ENCODE measurements around the gene CIART.
"Not testable (repeated sequence)": the region's sequence is repeated elsewhere in the genome, so short reads cannot be mapped to it uniquely, and the experiment has no call there.

The CIART gene

DNA sequence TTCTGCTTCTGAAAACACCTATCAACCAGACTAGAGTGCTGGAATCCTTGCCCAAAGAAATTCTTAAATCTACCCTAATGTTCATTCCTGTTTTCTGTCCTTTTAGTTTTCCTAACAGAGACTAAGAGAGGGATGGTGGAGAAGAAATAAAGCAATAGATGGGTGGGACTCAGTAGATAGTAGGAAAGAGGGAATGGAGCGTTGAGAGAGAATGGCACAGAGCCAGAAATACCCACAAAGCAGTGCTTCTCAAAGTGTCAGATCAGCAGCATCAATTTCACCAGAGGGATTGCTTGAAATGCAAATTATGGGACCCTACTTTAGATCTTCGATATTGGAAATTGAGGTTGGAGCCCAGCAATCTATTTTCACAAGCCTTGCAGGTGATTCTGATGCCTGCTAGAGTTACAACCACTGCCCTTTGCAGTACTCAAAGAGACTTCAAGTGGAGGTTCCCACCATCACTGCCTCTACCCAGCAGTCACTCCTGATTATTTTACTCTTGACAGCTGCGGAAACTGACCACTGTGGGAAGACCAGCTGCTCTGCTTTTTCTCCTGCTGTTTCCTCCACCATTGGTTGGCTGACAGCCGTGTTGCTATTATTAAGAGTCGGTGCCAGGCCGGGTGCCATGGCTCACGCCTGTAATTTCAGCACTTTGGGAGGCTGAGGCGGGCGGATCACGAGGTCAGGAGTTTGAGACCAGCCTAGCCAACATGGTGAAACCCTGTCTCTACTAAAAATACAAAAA is 27.6 kb downstream of the CIART start:
- DNase-seq (ENCODE audit: low read depth): no peak

DNA sequence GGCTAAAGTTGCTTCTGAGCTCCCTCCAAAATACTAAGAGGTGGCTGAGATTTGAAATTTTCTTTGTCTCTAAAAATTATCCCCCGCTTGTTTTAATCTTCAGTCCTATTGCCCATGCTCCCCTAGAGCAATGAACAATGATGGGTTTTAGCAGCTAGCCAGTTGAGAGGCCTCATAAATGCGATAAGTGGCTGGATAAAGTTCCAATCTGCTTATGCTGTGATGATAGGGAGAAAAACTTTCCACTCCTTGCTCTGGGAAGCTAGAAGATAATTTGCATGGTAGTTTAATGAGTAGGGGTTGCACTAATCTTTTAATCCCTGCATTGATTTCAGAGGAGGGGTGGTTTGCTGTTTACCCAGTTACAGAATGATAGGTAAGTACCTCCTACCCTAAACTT is 29.4 kb downstream of the CIART start:
- DNase-seq (ENCODE audit: low read depth): no peak

DNA sequence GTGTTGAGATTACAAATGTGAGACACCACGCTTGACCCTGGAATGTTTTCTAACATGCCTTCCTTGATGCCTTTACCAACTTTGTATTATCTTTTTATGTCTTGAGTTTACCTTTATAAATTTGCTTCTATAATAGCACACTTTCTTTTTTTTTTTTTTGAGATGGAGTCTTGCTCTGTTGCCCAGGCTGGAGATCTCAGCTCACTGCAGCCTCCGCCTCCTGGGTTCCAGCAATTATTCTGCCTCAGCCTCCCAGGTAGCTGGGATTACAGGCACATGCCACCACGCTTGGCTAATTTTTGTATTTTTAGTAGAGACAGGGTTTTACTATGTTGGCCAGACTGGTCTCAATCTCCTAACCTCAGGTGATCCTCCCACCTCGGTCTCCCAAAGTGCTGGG is 32.3 kb downstream of the CIART start:
- not testable (repeated sequence) for DNase-seq (ENCODE audit: low read depth)

DNA sequence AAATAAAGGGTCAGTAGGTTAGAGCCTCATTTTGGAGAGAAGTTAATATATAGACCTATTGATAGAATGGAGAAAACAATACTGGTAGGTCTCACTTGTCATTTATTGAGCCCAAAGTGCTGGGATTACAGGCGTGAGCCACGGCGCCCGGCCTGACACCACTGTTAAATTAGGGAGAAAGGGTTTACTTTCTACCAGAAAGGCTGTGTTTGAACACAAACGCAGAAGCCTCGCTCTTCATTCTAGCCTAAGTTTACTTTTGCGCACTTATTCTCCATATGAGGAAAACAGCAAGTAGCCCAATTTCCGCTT is 38.3 kb downstream of the CIART start:
- DNase-seq (ENCODE audit: low read depth): no peak

DNA sequence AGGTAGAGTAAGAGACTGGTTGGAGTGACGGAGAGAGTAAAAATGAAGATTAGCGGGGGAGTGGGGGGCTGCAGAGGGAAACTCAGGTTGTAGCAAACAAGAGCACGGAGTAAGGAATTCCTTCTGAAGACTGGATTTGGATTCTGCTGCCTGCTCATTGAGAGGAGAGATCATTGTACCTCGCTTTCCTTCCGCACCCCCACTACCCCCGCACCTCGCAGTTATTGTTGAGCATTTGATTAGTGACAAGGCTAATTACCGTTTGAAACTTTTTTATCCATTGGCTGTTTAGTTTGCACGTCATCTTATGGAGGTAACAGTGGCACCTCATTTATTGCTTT is 39.4 kb downstream of the CIART start:
- no peak for DNase-seq (ENCODE audit: low read depth)

DNA sequence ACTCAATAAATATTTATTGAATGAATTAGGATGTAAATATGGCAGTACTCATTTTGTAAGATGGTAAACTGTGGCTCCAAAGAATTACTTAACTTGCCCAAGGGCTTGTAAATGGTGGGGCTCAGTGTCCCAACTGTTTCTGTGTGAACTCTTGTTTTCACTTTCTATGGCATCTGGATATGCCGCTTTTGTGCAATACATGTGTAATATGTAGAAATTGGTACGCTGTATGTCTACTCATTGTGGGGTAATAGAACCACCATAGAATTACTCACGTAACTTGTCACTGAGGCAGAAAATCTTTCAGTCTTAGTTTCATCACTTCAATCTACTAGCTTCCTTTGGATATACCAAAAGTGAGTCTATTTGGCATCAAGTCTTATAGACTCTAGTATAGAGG is 40.0 kb downstream of the CIART start:
- DNase-seq (ENCODE audit: low read depth): no peak

DNA sequence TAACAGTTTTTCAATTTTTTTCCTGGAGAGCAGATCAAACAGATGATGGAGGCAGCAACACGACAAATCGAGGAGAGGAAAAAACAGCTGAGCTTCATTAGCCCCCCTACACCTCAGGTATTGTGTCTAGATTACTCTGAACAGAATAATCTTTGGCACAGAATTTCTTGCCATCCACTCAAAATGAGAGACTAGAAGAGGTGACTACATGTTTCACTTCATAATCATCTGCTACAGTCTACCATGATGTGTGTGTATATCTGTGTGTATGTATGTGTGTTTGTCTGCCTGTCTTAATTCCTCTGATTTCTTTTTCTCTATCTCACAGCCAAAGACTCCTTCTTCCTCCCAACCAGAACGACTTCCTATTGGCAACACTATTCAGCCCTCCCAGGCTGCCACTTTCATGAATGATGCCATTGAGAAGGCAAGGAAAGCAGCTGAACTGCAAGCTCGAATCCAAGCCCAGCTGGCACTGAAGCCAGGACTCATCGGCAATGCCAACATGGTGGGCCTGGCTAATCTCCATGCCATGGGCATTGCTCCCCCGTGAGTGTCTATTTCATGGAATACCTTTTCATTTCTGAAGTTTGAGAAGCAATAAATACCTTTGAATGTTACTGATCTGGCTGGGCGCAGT is 50.4 kb downstream of the CIART start:
- no peak for DNase-seq (ENCODE audit: low read depth)

Data from T follicular helper cell (primary cell).